Measurements from ENCODE around the gene MAPK11. TPM values are rescaled to one million over a fixed set of nuclear protein-coding genes. Genes with fewer than 3 reads are reported as not detected.
A peak's percentile ranks its signal among the peaks of the same experiment; 100 is the strongest.

Gene MAPK11
- total RNA-seq, 1 experiment from 2014 or later: 19.3 TPM

GRCh38 chr22:50298266-50298637, 28.1 kb upstream of the MAPK11 start:
- peaks cover 2 to 7% of the 10 kb centered on the region in 2 experiments; a peak in 1 of 4 replicates for H3K36me3 ChIP-seq (ENCODE audit: control insufficient read depth in 1 of 2, insufficient read depth in 2 of 2, low read length in 2 of 2)
- no peak overlapping the region for H3K4me3 ChIP-seq (replicated peaks in 1 of 2; ENCODE audit: low read depth in 1 of 2, low read length in 2 of 2)
- H4K20me1 ChIP-seq (ENCODE audit: insufficient read depth): no peaks in the 10 kb centered on the region
- TF ChIP-seq EGR1 (IDR thresholded peaks at IDR 0.05; ENCODE audit: low read depth): no peak
- TF ChIP-seq REST (IDR thresholded peaks at IDR 0.05; ENCODE audit: low read depth): no peak
- no peak for TF ChIP-seq TCF7L2 (IDR thresholded peaks at IDR 0.05; ENCODE audit: borderline replicate concordance, extremely low read depth, insufficient read depth, insufficient read length)
- TF ChIP-seq POLR2A (IDR thresholded peaks at IDR 0.05; ENCODE audit: borderline replicate concordance, extremely low read depth, insufficient read depth, insufficient read length): no peak
- TF ChIP-seq ZBTB33 (IDR thresholded peaks at IDR 0.05; ENCODE audit: extremely low read depth, insufficient replicate concordance, low read length): no peak
- no peak for TF ChIP-seq RAD21 (IDR thresholded peaks at IDR 0.05; ENCODE audit: low read depth)
- no peak for TF ChIP-seq CEBPB (IDR thresholded peaks at IDR 0.05; ENCODE audit: low read depth)
- no peak for TF ChIP-seq YY1 (IDR thresholded peaks at IDR 0.05; ENCODE audit: extremely low read depth, insufficient replicate concordance, low read depth, low read length)
- no peak for TF ChIP-seq MAX (IDR thresholded peaks at IDR 0.05)
- no peak for TF ChIP-seq SRF (IDR thresholded peaks at IDR 0.05; ENCODE audit: low read depth)
- TF ChIP-seq SP1 (IDR thresholded peaks at IDR 0.05; ENCODE audit: low read depth): no peak
- no peak for TF ChIP-seq ZNF274 (IDR thresholded peaks at IDR 0.05; ENCODE audit: low read depth, low read length)
- no peak for TF ChIP-seq SIN3A (IDR thresholded peaks at IDR 0.05; ENCODE audit: low read depth)
- no peak for TF ChIP-seq FOSL1 (IDR thresholded peaks at IDR 0.05; ENCODE audit: low read depth)
- TF ChIP-seq EZH2phosphoT487 (IDR thresholded peaks at IDR 0.05; ENCODE audit: borderline replicate concordance): no peak
- TF ChIP-seq ATF3 (IDR thresholded peaks at IDR 0.05): no peak
- TF ChIP-seq CTCF (IDR thresholded peaks at IDR 0.05 in 2 of 3, conservative IDR thresholded peaks at IDR 0.05 in 1 of 3; ENCODE audit: borderline replicate concordance in 1 of 3, insufficient read depth in 1 of 3, low read depth in 2 of 3, low read length in 2 of 3): no peak
- no peak for TF ChIP-seq CBX3 (IDR thresholded peaks at IDR 0.05; ENCODE audit: low read depth)
- TF ChIP-seq POLR2AphosphoS5 (IDR thresholded peaks at IDR 0.05; ENCODE audit: low read depth, low read length): no peak
- no peak for TF ChIP-seq JUND (IDR thresholded peaks at IDR 0.05)
- DNase-seq (ENCODE audit: low read depth, low spot score): no peak
- no peaks in the 10 kb centered on the region for H3K27me3 ChIP-seq (ENCODE audit: insufficient read depth, low read length)
- H3K27ac ChIP-seq (ENCODE audit: low read depth, low read length): peak overlapping the region; percentile 95; the same call in 1 of the 2 replicates
- no peaks in the 10 kb centered on the region for H3K9me2 ChIP-seq (ENCODE audit: insufficient read depth)
- H3K79me2 ChIP-seq (ENCODE audit: insufficient read depth, low read length): peaks cover 99% of the 10 kb centered on the region
- no peak for ATAC-seq
- intact Hi-C loops (cut with micrococcal nuclease): no loop called here
- H2AFZ ChIP-seq (ENCODE audit: low read depth, low read length, poor library complexity, severe bottlenecking): no peak overlapping the region
- peak overlapping the region; percentile 98 for H3K4me2 ChIP-seq (ENCODE audit: low read length)
- RAD21 ChIA-PET (ENCODE audit: low non-redundant PET in 1 of 2, low total read pairs in 2 of 2, uncharacterized antibody in 2 of 2, unreplicated experiment in 2 of 2): interaction anchor here in 1 of 2 experiments (0.6 kb wide), 1 partner anchor 37 kb away, joined by 3 read pairs; no protein-coding TSS in a partner anchor
- peaks cover 68 to 99% of the 10 kb centered on the region in 2 experiments for H3K4me1 ChIP-seq (ENCODE audit: control insufficient read depth in 1 of 2, insufficient read depth in 2 of 2, low read length in 2 of 2)
- H3K9me3 ChIP-seq (ENCODE audit: control insufficient read depth in 1 of 2, insufficient read depth in 1 of 2, low read depth in 1 of 2, low read length in 2 of 2): no peaks in the 10 kb centered on the region
- TSS peak; percentile 46 for BruUV-seq (replicated peaks)
- POLR2A ChIA-PET: no interaction called here
- CTCF ChIA-PET: no interaction called here
- H3K9ac ChIP-seq (ENCODE audit: low read length): peak overlapping the region; percentile 80
